Activated B cell treated with CpG ODN at 0.5 μM for 24 hours (primary cell): ENCODE data around the gene ARFGAP3. TPM values are rescaled to one million over a fixed set of nuclear protein-coding genes. Genes with fewer than 3 reads are reported as not detected.

Source experiments
- ATAC-seq: fragments of 200-7000 bp; cut with Tn5 transposase; one replicate; pipeline ENCODE4 v1.10.0; 2021; ENCODE audit warnings: low read depth, mild to moderate bottlenecking, moderate library complexity
- CTCF ChIA-PET: fragments of 350-600 bp; sonication (Branson Sonifier 250); formaldehyde crosslinking; loops from one replicate; lab custom pipeline; 2021; ENCODE audit warnings: antibody characterized with exemption; lab: Charles Lee
- POLR2A ChIA-PET: fragments of 350-600 bp; sonication (Branson Sonifier 250); formaldehyde crosslinking; loops from one replicate; lab custom pipeline; 2021; ENCODE audit warnings: antibody characterized with exemption; lab: Charles Lee
- DNase-seq: peaks from one replicate; pipeline ENCODE4 v3.0.0; 2022
- H3K27ac Mint-ChIP-seq: one replicate; pipeline ENCODE4 v1.8.0; 2020; ENCODE audit warnings: mixed read lengths
- H3K27me3 Mint-ChIP-seq: one replicate; pipeline ENCODE4 v1.8.0; 2021; ENCODE audit warnings: mixed read lengths
- H3K36me3 Mint-ChIP-seq: one replicate; pipeline ENCODE4 v1.8.0; 2021; ENCODE audit warnings: low read depth, mixed read lengths
- H3K4me1 Mint-ChIP-seq: one replicate; pipeline ENCODE4 v1.8.0; 2021; ENCODE audit warnings: mixed read lengths
- H3K4me3 Mint-ChIP-seq: one replicate; pipeline ENCODE4 v1.8.0; 2020; ENCODE audit warnings: mild to moderate bottlenecking, mixed read lengths
- H3K9me3 Mint-ChIP-seq: one replicate; pipeline ENCODE4 v1.8.0; 2020; ENCODE audit warnings: mixed read lengths
- intact Hi-C: fragments of 100-400 bp; cut with micrococcal nuclease; formaldehyde crosslinking; loops from one replicate; pipeline ENCODE4 v1.15.1; 2024
- total RNA-seq: library from RNA; stranded (reverse); gene quantifications from 2 replicates; pipeline ENCODE4 v1.2.3, GENCODE V29; 2022
- TF ChIP-seq, protein P1 (sequence below): fragments of 200-600 bp; IDR thresholded peaks from one replicate; pipeline ENCODE4 v1.8.0; 2022; ENCODE audit warnings: antibody characterized with exemption, mild to moderate bottlenecking

ARFGAP3 gene
- total RNA-seq, 1 donor from 2014 or later: 35.2 TPM

- POLR2A ChIA-PET: no interaction called here
- H3K27me3 Mint-ChIP-seq: no peaks in the 10 kb centered on the region
- peaks cover 83% of the 10 kb centered on the region for H3K36me3 Mint-ChIP-seq
- H3K4me1 Mint-ChIP-seq: peaks cover 43% of the 10 kb centered on the region
- intact Hi-C loops: loop anchor here (5.0 kb wide), 1 partner anchor 82 kb away; no protein-coding TSS in a partner anchor
- DNase-seq: no peak
- CTCF ChIA-PET: no interaction called here
- no peak overlapping the region for H3K4me3 Mint-ChIP-seq
- H3K9me3 Mint-ChIP-seq: no peaks in the 10 kb centered on the region
- TF ChIP-seq, protein P1, sequence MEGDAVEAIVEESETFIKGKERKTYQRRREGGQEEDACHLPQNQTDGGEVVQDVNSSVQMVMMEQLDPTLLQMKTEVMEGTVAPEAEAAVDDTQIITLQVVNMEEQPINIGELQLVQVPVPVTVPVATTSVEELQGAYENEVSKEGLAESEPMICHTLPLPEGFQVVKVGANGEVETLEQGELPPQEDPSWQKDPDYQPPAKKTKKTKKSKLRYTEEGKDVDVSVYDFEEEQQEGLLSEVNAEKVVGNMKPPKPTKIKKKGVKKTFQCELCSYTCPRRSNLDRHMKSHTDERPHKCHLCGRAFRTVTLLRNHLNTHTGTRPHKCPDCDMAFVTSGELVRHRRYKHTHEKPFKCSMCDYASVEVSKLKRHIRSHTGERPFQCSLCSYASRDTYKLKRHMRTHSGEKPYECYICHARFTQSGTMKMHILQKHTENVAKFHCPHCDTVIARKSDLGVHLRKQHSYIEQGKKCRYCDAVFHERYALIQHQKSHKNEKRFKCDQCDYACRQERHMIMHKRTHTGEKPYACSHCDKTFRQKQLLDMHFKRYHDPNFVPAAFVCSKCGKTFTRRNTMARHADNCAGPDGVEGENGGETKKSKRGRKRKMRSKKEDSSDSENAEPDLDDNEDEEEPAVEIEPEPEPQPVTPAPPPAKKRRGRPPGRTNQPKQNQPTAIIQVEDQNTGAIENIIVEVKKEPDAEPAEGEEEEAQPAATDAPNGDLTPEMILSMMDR: no peak
- no peak overlapping the region for H3K27ac Mint-ChIP-seq
- no peak for ATAC-seq
These were observed 28.4 kb upstream of the ARFGAP3 start for GRCh38 chr22:42885446-42885845.

- no peaks in the 10 kb centered on the region for H3K27me3 Mint-ChIP-seq
- peaks cover 86% of the 10 kb centered on the region for H3K36me3 Mint-ChIP-seq
- TF ChIP-seq, protein P1: no peak
- DNase-seq (no peak), ATAC-seq (no peak)
- H3K9me3 Mint-ChIP-seq: no peaks in the 10 kb centered on the region
- H3K27ac Mint-ChIP-seq: no peak overlapping the region
- ChIA-PET POLR2A (no interaction called here), CTCF (no interaction called here)
- no peak overlapping the region for H3K4me3 Mint-ChIP-seq
- peaks cover 37% of the 10 kb centered on the region for H3K4me1 Mint-ChIP-seq
- intact Hi-C loops: loop anchor here (5.0 kb wide), 2 partner anchors 83 to 148 kb away; no protein-coding TSS in a partner anchor
These were observed 27.7 kb upstream of the ARFGAP3 start for GRCh38 chr22:42884616-42885375.

- intact Hi-C loops: loop anchor here (5.0 kb wide), 1 partner anchor 148 kb away; no protein-coding TSS in a partner anchor
- no peaks in the 10 kb centered on the region for H3K27me3 Mint-ChIP-seq
- DNase-seq: no peak
- peaks cover 28% of the 10 kb centered on the region for H3K4me1 Mint-ChIP-seq
- TF ChIP-seq, protein P1: no peak
- H3K27ac Mint-ChIP-seq: no peak overlapping the region
- CTCF ChIA-PET: no interaction called here
- peaks cover 88% of the 10 kb centered on the region for H3K36me3 Mint-ChIP-seq
- POLR2A ChIA-PET: interaction anchor here (0.7 to 0.9 kb wide), 2 partner anchors 38 to 114 kb away, joined by 3 to 4 read pairs; no protein-coding TSS in a partner anchor
- ATAC-seq: no peak
- H3K9me3 Mint-ChIP-seq: no peaks in the 10 kb centered on the region
- no peak overlapping the region for H3K4me3 Mint-ChIP-seq
These were observed 26.9 kb upstream of the ARFGAP3 start for GRCh38 chr22:42883970-42884369.

DNA sequence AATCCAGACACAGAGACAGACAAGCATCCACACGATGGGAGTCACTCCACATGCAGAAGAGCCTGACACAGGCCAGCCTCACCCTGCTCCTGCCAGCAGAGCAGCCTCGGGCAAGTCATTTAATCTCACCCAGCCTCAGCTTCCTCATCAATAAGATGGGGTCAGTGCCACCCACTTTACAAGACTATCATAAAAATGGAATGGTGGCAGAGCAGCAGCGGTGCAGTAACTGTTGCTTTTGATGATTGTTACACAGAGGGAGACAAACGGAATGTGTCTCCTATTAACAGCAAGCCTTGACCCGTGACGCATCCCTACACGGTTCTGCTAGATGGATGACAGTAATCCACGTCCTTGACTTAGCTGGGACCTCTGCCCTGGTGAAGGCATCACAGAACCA, 26.0 kb upstream of the ARFGAP3 start:
- ATAC-seq: no peak
- Mint-ChIP-seq H3K27me3 (no peaks in the 10 kb centered on the region), H3K4me3 (no peak overlapping the region), H3K27ac (peak overlapping the region; percentile 50), H3K4me1 (peaks cover 20% of the 10 kb centered on the region), H3K36me3 (peaks cover 89% of the 10 kb centered on the region), H3K9me3 (no peaks in the 10 kb centered on the region)
- ChIA-PET POLR2A (interaction anchor here (0.9 kb wide), 1 partner anchor 39 kb away, joined by 3 read pairs; no protein-coding TSS in a partner anchor), CTCF (interaction anchor here (1.0 to 1.3 kb wide), 3 partner anchors 12 to 150 kb away, joined by 3 to 5 read pairs (median 3); no protein-coding TSS in a partner anchor)
- TF ChIP-seq, protein P1: no peak
- no peak for DNase-seq
- intact Hi-C loops: loop anchor here (5.0 kb wide), 1 partner anchor 149 kb away; no protein-coding TSS in a partner anchor
